ENCODE data around the gene PPP1R10. TPM values are rescaled to one million over a fixed set of nuclear protein-coding genes. Genes with fewer than 3 reads are reported as not detected.

The PPP1R10 gene
- total and polyA plus RNA-seq, 2 of the 13 experiments (the other 11 are each of a cell fraction or from before 2014, with no cell fraction given), result 26.3 to 38.4 TPM

DNA sequence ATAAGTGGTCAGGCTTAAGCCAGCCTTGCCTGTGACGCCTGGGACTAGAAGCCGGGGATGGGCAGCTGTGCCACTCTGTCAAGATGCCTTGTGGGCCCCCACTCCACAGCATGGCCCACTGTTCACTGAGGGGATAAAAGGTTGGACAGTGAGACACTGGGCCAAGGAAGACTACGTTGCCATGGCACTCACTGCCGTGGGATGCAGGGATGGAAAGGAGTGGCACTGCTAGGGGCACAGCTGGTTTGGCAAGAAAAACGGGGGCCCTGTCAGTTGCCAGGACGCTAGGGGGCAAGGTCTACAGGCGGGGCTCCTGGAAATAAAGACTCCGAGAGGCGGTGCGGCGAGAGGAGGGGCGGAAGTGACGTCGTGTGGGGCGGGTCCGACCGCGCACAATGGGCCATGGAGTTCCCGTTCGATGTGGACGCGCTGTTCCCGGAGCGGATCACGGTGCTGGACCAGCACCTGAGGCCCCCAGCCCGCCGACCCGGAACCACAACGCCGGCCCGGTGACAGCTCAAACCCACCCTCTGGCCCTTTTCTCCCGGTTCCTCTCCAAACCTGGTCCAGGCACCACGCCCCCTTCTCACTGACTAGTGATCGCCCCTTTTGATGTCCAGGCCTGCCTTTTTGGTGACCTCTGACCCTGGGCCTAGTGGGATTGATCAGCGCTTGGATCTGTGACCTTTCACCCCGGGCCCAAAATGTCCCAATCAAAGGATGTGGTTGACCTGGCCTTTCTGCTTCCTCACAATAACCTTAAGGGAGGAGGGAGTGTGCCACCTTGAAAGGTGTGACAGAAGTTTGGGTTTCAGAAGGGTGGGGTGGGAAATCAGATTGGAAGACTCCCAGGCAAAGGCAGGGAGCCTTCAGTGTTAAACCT, 9.7 kb upstream of the PPP1R10 start, which contains the start of gene ATAT1 (continued):
- TF ChIP-seq, protein P1, sequence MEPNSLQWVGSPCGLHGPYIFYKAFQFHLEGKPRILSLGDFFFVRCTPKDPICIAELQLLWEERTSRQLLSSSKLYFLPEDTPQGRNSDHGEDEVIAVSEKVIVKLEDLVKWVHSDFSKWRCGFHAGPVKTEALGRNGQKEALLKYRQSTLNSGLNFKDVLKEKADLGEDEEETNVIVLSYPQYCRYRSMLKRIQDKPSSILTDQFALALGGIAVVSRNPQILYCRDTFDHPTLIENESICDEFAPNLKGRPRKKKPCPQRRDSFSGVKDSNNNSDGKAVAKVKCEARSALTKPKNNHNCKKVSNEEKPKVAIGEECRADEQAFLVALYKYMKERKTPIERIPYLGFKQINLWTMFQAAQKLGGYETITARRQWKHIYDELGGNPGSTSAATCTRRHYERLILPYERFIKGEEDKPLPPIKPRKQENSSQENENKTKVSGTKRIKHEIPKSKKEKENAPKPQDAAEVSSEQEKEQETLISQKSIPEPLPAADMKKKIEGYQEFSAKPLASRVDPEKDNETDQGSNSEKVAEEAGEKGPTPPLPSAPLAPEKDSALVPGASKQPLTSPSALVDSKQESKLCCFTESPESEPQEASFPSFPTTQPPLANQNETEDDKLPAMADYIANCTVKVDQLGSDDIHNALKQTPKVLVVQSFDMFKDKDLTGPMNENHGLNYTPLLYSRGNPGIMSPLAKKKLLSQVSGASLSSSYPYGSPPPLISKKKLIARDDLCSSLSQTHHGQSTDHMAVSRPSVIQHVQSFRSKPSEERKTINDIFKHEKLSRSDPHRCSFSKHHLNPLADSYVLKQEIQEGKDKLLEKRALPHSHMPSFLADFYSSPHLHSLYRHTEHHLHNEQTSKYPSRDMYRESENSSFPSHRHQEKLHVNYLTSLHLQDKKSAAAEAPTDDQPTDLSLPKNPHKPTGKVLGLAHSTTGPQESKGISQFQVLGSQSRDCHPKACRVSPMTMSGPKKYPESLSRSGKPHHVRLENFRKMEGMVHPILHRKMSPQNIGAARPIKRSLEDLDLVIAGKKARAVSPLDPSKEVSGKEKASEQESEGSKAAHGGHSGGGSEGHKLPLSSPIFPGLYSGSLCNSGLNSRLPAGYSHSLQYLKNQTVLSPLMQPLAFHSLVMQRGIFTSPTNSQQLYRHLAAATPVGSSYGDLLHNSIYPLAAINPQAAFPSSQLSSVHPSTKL (CRISPR knock-in tag; IDR thresholded peaks at IDR 0.05), result peak; percentile 72
- no peak; the same call in 1 of the 2 replicates for TF ChIP-seq SIX4 (CRISPR knock-in tag; IDR thresholded peaks at IDR 0.05)
- TF ChIP-seq KLF16 (CRISPR knock-in tag; IDR thresholded peaks at IDR 0.05), result peak in 1 of 2 experiments; percentile 87; a peak in 2 of 4 replicates
- 0 out of 2 replicates have a peak, but pooled peaks have one; percentile 22 for TF ChIP-seq HMG20B (CRISPR knock-in tag; conservative IDR thresholded peaks at IDR 0.05)
- TF ChIP-seq SP5 (CRISPR knock-in tag; IDR thresholded peaks at IDR 0.05; ENCODE audit: borderline replicate concordance, low read depth), result peak; percentile 8; the same call in 1 of the 2 replicates
- no peak for TF ChIP-seq ZNF672 (CRISPR knock-in tag; IDR thresholded peaks at IDR 0.05)
- TF ChIP-seq ZNF781 (CRISPR knock-in tag; IDR thresholded peaks at IDR 0.05; ENCODE audit: borderline replicate concordance, not compliant biosample characterization), result peak; percentile 77
- TF ChIP-seq, protein P2, sequence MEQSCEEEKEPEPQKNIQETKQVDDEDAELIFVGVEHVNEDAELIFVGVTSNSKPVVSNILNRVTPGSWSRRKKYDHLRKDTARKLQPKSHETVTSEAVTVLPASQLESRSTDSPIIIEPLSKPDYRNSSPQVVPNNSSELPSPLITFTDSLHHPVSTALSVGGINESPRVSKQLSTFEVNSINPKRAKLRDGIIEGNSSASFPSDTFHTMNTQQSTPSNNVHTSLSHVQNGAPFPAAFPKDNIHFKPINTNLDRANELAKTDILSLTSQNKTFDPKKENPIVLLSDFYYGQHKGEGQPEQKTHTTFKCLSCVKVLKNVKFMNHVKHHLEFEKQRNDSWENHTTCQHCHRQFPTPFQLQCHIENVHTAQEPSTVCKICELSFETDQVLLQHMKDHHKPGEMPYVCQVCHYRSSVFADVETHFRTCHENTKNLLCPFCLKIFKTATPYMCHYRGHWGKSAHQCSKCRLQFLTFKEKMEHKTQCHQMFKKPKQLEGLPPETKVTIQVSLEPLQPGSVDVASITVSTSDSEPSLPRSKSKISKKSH (CRISPR knock-in tag; IDR thresholded peaks at IDR 0.05; ENCODE audit: borderline replicate concordance), result peak; percentile 72
- TF ChIP-seq GFI1 (CRISPR knock-in tag; IDR thresholded peaks at IDR 0.05; ENCODE audit: borderline replicate concordance), result no peak
- peak; percentile 85 for TF ChIP-seq ZSCAN25 (CRISPR knock-in tag; IDR thresholded peaks at IDR 0.05)
- TF ChIP-seq, protein P3, sequence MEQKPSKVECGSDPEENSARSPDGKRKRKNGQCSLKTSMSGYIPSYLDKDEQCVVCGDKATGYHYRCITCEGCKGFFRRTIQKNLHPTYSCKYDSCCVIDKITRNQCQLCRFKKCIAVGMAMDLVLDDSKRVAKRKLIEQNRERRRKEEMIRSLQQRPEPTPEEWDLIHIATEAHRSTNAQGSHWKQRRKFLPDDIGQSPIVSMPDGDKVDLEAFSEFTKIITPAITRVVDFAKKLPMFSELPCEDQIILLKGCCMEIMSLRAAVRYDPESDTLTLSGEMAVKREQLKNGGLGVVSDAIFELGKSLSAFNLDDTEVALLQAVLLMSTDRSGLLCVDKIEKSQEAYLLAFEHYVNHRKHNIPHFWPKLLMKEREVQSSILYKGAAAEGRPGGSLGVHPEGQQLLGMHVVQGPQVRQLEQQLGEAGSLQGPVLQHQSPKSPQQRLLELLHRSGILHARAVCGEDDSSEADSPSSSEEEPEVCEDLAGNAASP (CRISPR knock-in tag; IDR thresholded peaks at IDR 0.05; ENCODE audit: borderline replicate concordance), result 0 out of 2 replicates have a peak, but pooled peaks have one; percentile 24
- peak; percentile 73; the same call in 1 of the 2 replicates for TF ChIP-seq ZNF616 (CRISPR knock-in tag; IDR thresholded peaks at IDR 0.05; ENCODE audit: low read depth)
- no peak; the same call in 1 of the 2 replicates for TF ChIP-seq ZNF124 (CRISPR knock-in tag; IDR thresholded peaks at IDR 0.05)
- 0 out of 2 replicates have a peak, but pooled peaks have one; percentile 46 for TF ChIP-seq ZNF724P (CRISPR knock-in tag; IDR thresholded peaks at IDR 0.05; ENCODE audit: borderline replicate concordance)
- TF ChIP-seq, protein P4, sequence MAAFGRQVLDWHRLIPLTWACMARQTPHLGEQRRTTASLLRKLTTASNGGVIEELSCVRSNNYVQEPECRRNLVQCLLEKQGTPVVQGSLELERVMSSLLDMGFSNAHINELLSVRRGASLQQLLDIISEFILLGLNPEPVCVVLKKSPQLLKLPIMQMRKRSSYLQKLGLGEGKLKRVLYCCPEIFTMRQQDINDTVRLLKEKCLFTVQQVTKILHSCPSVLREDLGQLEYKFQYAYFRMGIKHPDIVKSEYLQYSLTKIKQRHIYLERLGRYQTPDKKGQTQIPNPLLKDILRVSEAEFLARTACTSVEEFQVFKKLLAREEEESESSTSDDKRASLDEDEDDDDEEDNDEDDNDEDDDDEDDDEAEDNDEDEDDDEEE (CRISPR knock-in tag; IDR thresholded peaks at IDR 0.05), result peak; percentile 61
- TF ChIP-seq CAMTA2 (CRISPR knock-in tag; IDR thresholded peaks at IDR 0.05; ENCODE audit: borderline replicate concordance), result 0 out of 2 replicates have a peak, but pooled peaks have one; percentile 38
- no peak for TF ChIP-seq PRPF4 (IDR thresholded peaks at IDR 0.05; ENCODE audit: low read depth, low read length, poor library complexity, severe bottlenecking)
- no peak for TF ChIP-seq ZNF367 (CRISPR knock-in tag; IDR thresholded peaks at IDR 0.05; ENCODE audit: borderline replicate concordance)
- peak; percentile 64; the same call in 1 of the 2 replicates for TF ChIP-seq EED (CRISPR knock-in tag; IDR thresholded peaks at IDR 0.05)
- 0 out of 2 replicates have a peak, but pooled peaks have one; percentile 51 for TF ChIP-seq RBAK (CRISPR knock-in tag; IDR thresholded peaks at IDR 0.05)
- no peak for TF ChIP-seq GTF2F1 (IDR thresholded peaks at IDR 0.05; ENCODE audit: low read length)
